Activated T-cell treated with anti-CD3 and anti-CD28 coated beads, Interleukin-2, amount 50 U/mL, for 1 hour (primary cell): Measurements from ENCODE around the gene CYB5R4.

Experiments used
- DNase-seq: peaks from one replicate; pipeline ENCODE4 v3.0.0-alpha.2; 2020

CYB5R4 gene

GRCh38 chr6:83998021-83998584 is 138.6 kb downstream of the CYB5R4 start:
- DNase-seq, result no peak

GRCh38 chr6:84001119-84001518 is 141.6 kb downstream of the CYB5R4 start:
- DNase-seq, result no peak

GRCh38 chr6:84002226-84002625 is 142.7 kb downstream of the CYB5R4 start:
- DNase-seq, result no peak

GRCh38 chr6:84003131-84003530 is 143.6 kb downstream of the CYB5R4 start:
- no peak for DNase-seq

GRCh38 chr6:84003654-84004053 is 144.2 kb downstream of the CYB5R4 start:
- no peak for DNase-seq

- DNase-seq, result no peak
Measured at GRCh38 chr6:84007871-84008270, 148.4 kb downstream of the CYB5R4 start.

GRCh38 chr6:84013354-84013753 is 153.9 kb downstream of the CYB5R4 start:
- DNase-seq, result no peak

- DNase-seq, result no peak
Measured at GRCh38 chr6:84013931-84014330, 154.4 kb downstream of the CYB5R4 start.

GRCh38 chr6:84016029-84016428 is 156.5 kb downstream of the CYB5R4 start:
- no peak for DNase-seq
